ENCODE results near the gene SLC16A6. TPM values are rescaled to one million over a fixed set of nuclear protein-coding genes. Genes with fewer than 3 reads are reported as not detected.

The SLC16A6 gene, protein sequence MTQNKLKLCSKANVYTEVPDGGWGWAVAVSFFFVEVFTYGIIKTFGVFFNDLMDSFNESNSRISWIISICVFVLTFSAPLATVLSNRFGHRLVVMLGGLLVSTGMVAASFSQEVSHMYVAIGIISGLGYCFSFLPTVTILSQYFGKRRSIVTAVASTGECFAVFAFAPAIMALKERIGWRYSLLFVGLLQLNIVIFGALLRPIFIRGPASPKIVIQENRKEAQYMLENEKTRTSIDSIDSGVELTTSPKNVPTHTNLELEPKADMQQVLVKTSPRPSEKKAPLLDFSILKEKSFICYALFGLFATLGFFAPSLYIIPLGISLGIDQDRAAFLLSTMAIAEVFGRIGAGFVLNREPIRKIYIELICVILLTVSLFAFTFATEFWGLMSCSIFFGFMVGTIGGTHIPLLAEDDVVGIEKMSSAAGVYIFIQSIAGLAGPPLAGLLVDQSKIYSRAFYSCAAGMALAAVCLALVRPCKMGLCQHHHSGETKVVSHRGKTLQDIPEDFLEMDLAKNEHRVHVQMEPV
- polyA plus RNA-seq, result 5.8 and 6.4 TPM in 2 replicates

DNA sequence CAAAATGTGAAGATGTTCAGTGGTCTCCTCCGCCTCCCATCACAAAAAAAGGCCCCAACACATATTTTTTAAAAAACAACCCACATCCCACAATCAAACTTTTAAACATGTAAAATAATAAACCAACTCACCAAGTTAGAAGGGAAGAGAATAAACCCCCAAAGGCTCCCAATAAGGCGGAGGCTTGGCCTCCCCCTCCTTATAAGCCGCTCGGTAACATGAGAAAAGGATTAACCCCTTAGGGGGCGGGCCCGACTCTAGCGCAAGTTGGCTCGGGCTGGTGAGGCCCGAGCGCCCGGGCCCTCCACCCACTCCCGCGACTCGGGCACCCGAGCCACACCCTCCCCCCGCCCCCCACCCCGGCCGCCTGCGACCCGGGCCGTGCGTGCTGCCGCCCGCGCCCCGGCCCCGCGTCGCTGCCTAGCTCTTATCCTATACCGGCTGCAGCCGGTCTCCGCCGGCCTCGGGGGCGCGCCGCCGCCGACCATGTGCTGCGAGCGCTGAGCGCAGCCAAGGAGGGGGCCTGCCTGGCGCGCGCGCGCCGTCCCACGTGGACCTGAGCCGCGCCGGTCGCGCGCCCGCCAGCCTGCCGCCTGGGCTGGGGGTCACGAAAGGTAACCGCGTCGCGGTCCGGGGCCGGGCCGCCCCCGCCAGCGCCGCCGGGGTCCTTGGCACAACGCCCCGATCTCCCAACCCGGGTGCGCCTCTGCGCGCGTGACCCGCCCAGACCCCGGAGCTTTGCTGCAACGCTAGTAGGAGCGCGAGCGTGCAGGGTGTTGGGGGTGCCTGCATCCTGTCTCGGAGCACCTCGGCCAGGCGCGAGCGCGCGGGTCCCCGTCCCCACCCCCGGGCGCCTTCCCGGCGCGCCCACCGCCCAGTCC lies at the start of gene SLC16A6, which contains the start of gene ARSG:
TSS of gene SLC16A6 (minus strand) at position 173 of the 881 bp plus-strand sequence. CDS start 12,807 bp downstream, outside the sequence.
TSS of gene ARSG (plus strand) at position 541 of the 881 bp plus-strand sequence. CDS start 15,999 bp downstream, outside the sequence.

GRCh38 chr17:68247445-68248198 lies 43.3 kb downstream of the SLC16A6 start, which contains the start of gene AMZ2:
Gene AMZ2, plus strand, starts transcription at chr17:68248043. Its CDS starts 2,145 bp downstream, at chr17:68250188.

Other genes with a start within 250 kb of the SLC16A6 start
- 215 and 258 TPM in 2 replicates for gene AMZ2, start 43.1 kb downstream of the SLC16A6 start, polyA plus RNA-seq
- gene ARSG, start 368 bp upstream of the SLC16A6 start, polyA plus RNA-seq, result 3.5 and 3.9 TPM in 2 replicates
- gene WIPI1, start 166.4 kb upstream of the SLC16A6 start, polyA plus RNA-seq, result 29.9 and 30.2 TPM in 2 replicates
- 228 and 247 TPM in 2 replicates for gene PRKAR1A, start 221.3 kb upstream of the SLC16A6 start, polyA plus RNA-seq

Measured in Purkinje cell (primary cell).